ENCODE data around the gene KANSL3. TPM values are rescaled to one million over a fixed set of nuclear protein-coding genes. Genes with fewer than 3 reads are reported as not detected.

KANSL3 gene
- total and polyA plus RNA-seq, 2 donors (not counting 1 experiment from before 2014, with no cell fraction given), result 15.9 to 36.5 TPM

- no peak overlapping the region for H3K4me3 ChIP-seq (replicated peaks in 1 of 4; ENCODE audit: control extremely low read depth in 1 of 4, insufficient read depth in 1 of 4, low read depth in 3 of 4, low read length in 4 of 4)
- no peak overlapping the region for H3K27ac ChIP-seq (ENCODE audit: insufficient read depth, low read length)
- H3K36me3 ChIP-seq (ENCODE audit: control insufficient read depth, insufficient read depth, low read length), result no peaks in the 10 kb centered on the region
- no peak overlapping the region for H3K4me2 ChIP-seq (ENCODE audit: extremely low read depth, insufficient read depth, low read length)
- H3K9me3 ChIP-seq (ENCODE audit: control insufficient read depth, insufficient read depth, low read depth, low read length), result no peaks in the 10 kb centered on the region
- H3K9ac ChIP-seq (ENCODE audit: insufficient read depth, low read length), result no peak overlapping the region
- DNase-seq (ENCODE audit: low read depth in 2 of 2), result no peak
- H2AFZ ChIP-seq (ENCODE audit: low read length), result no peak overlapping the region
- H3K4me1 ChIP-seq (ENCODE audit: control insufficient read depth, extremely low read depth, insufficient read depth, low read length), result no peaks in the 10 kb centered on the region
- TF ChIP-seq EZH2 (IDR thresholded peaks at IDR 0.05; ENCODE audit: low read length, missing control alignments) (no peak), CTCF (conservative IDR thresholded peaks at IDR 0.05 in 1 of 2, IDR thresholded peaks at IDR 0.05 in 1 of 2; ENCODE audit: low read depth in 1 of 2, low read length in 2 of 2) (peak; percentile 3 to 14)
- H3K79me2 ChIP-seq (ENCODE audit: control insufficient read depth, insufficient read depth, low read length), result no peaks in the 10 kb centered on the region
- no peaks in the 10 kb centered on the region for H4K20me1 ChIP-seq (ENCODE audit: control insufficient read depth, extremely low read depth, insufficient read depth, low read length)
- no peaks in the 10 kb centered on the region for H3K27me3 ChIP-seq (ENCODE audit: control insufficient read depth, insufficient read depth, low read length)
These were observed 63.7 kb downstream of the KANSL3 start for GRCh38 chr2:96574364-96574763.

GRCh38 chr2:96568094-96568493 is 70.0 kb downstream of the KANSL3 start:
- Histone ChIP-seq H3K36me3 (ENCODE audit: control insufficient read depth, insufficient read depth, low read length) (no peaks in the 10 kb centered on the region), H3K4me3 (replicated peaks in 1 of 4; ENCODE audit: control extremely low read depth in 1 of 4, insufficient read depth in 1 of 4, low read depth in 3 of 4, low read length in 4 of 4) (no peak overlapping the region)
- TF ChIP-seq EZH2 (IDR thresholded peaks at IDR 0.05; ENCODE audit: low read length, missing control alignments) (no peak), CTCF (conservative IDR thresholded peaks at IDR 0.05 in 1 of 2, IDR thresholded peaks at IDR 0.05 in 1 of 2; ENCODE audit: low read depth in 1 of 2, low read length in 2 of 2) (no peak)

GRCh38 chr2:96565111-96565510 is 73.0 kb downstream of the KANSL3 start:
- Histone ChIP-seq H4K20me1 (ENCODE audit: control insufficient read depth, extremely low read depth, insufficient read depth, low read length) (no peaks in the 10 kb centered on the region), H3K9me3 (ENCODE audit: control insufficient read depth, insufficient read depth, low read depth, low read length) (no peaks in the 10 kb centered on the region), H3K4me1 (ENCODE audit: control insufficient read depth, extremely low read depth, insufficient read depth, low read length) (no peaks in the 10 kb centered on the region), H3K9ac (ENCODE audit: insufficient read depth, low read length) (no peak overlapping the region), H3K79me2 (ENCODE audit: control insufficient read depth, insufficient read depth, low read length) (no peaks in the 10 kb centered on the region), H3K27ac (ENCODE audit: insufficient read depth, low read length) (no peak overlapping the region), H3K4me3 (replicated peaks in 1 of 4; ENCODE audit: control extremely low read depth in 1 of 4, insufficient read depth in 1 of 4, low read depth in 3 of 4, low read length in 4 of 4) (no peak overlapping the region), H3K4me2 (ENCODE audit: extremely low read depth, insufficient read depth, low read length) (no peak overlapping the region), H3K27me3 (ENCODE audit: control insufficient read depth, insufficient read depth, low read length) (no peaks in the 10 kb centered on the region), H3K36me3 (ENCODE audit: control insufficient read depth, insufficient read depth, low read length) (no peaks in the 10 kb centered on the region), H2AFZ (ENCODE audit: low read length) (no peak overlapping the region)
- DNase-seq (ENCODE audit: low read depth in 2 of 2), result no peak
- TF ChIP-seq EZH2 (IDR thresholded peaks at IDR 0.05; ENCODE audit: low read length, missing control alignments) (no peak), CTCF (conservative IDR thresholded peaks at IDR 0.05 in 1 of 2, IDR thresholded peaks at IDR 0.05 in 1 of 2; ENCODE audit: low read depth in 1 of 2, low read length in 2 of 2) (no peak)

More at GRCh38 chr2:96568094-96568493, 70.0 kb downstream of the KANSL3 start:
- Histone ChIP-seq H3K9me3 (ENCODE audit: control insufficient read depth, insufficient read depth, low read depth, low read length) (no peaks in the 10 kb centered on the region), H3K4me2 (ENCODE audit: extremely low read depth, insufficient read depth, low read length) (no peak overlapping the region), H3K27ac (ENCODE audit: insufficient read depth, low read length) (no peak overlapping the region), H3K79me2 (ENCODE audit: control insufficient read depth, insufficient read depth, low read length) (no peaks in the 10 kb centered on the region), H4K20me1 (ENCODE audit: control insufficient read depth, extremely low read depth, insufficient read depth, low read length) (no peaks in the 10 kb centered on the region), H3K27me3 (ENCODE audit: control insufficient read depth, insufficient read depth, low read length) (no peaks in the 10 kb centered on the region), H2AFZ (ENCODE audit: low read length) (no peak overlapping the region), H3K9ac (ENCODE audit: insufficient read depth, low read length) (no peak overlapping the region), H3K4me1 (ENCODE audit: control insufficient read depth, extremely low read depth, insufficient read depth, low read length) (no peaks in the 10 kb centered on the region)
- no peak for DNase-seq (ENCODE audit: low read depth in 2 of 2)

All from fibroblast of lung (primary cell).